Left ventricle myocardium inferior (tissue), 1 donor: ENCODE results near the gene SOBP. TPM values are rescaled to one million over a fixed set of nuclear protein-coding genes. Genes with fewer than 3 reads are reported as not detected.
A peak's percentile ranks its signal among the peaks of the same experiment; 100 is the strongest.

Experiments
- DNase-seq: peaks from one replicate; pipeline ENCODE4 v3.0.0-alpha.2; 2020
- H3K27ac ChIP-seq: fragments of 200-600 bp; replicated peaks from 2 replicates; pipeline ENCODE4 v1.8.0; 2021
- H3K27me3 ChIP-seq: fragments of 200-600 bp; 2 replicates; pipeline ENCODE4 v1.8.0; 2021; ENCODE audit warnings: low read depth
- H3K36me3 ChIP-seq: fragments of 200-600 bp; 2 replicates; pipeline ENCODE4 v1.8.0; 2021
- H3K4me1 ChIP-seq: fragments of 200-600 bp; 2 replicates; pipeline ENCODE4 v1.8.0; 2021
- H3K4me3 ChIP-seq: fragments of 200-600 bp; 2 replicates; pipeline ENCODE4 v1.8.0; 2021; ENCODE audit warnings: mild to moderate bottlenecking, moderate library complexity
- H3K9me3 ChIP-seq: fragments of 200-600 bp; replicated peaks from 2 replicates; pipeline ENCODE4 v1.8.0; 2021
- intact Hi-C: fragments of 100-400 bp; cut with micrococcal nuclease; formaldehyde crosslinking; loops from one replicate; pipeline ENCODE4 v1.11.0; 2022
- total RNA-seq: library from RNA; stranded (reverse); fragmentation: NEBNext Ultra II Directional; extraction: Animal tissue kit (Norgen Biotek cat#: 25700); gene quantifications from one replicate; pipeline ENCODE4 v1.2.1, GENCODE V29; 2021
- TF ChIP-seq, protein P1 (sequence below): fragments of 200-600 bp; IDR thresholded peaks from 2 replicates; pipeline ENCODE4 v1.8.0; 2021; ENCODE audit warnings: antibody characterized with exemption, mild to moderate bottlenecking, borderline replicate concordance
- donor health status: DM: no; HTN: yes; CAD: no; lungs with severe emphysema.

SOBP gene
- total RNA-seq, 1 donor from 2014 or later = 22.9 TPM

DNA sequence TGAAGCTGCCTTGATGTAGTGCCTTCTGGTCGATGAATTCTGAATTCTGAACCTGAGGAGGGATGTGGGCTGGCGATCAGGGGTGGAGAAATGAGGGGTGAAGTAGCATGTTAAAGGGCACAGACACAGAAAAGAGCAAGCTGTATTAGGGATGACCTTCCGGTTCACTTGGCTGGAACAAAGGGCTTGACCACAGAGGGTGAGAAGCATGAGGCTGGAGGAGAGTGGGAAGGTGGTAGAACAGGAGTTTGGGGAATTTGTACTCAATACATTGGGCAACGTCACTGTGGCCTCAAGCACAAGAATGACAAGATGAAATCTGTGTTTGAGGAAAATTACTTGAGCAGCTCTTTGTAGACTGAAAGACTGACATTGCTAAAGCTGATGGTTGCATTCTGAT, 155.8 kb downstream of the SOBP start:
- intact Hi-C loops = no loop called here

DNA sequence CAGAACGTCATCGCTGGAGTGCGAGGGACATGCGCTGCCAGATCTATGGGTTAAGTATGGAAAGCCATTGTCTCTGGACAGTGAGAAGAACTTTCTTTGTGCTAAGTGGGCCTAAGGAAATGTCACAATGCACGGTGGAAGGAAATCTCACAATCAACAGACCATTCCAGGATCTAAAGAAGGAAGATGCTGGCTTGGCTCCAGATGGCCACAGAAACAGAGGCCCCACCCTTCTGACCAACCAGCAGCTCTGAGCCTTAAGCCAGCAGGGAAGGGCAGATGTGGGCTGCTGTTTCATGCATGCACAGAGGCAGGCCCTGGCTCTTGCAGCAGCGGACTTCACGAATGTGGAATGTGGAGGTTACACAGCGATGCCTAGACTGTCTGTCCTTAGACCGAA, 156.3 kb downstream of the SOBP start:
- H3K27ac ChIP-seq = peak overlapping the region; percentile 63
- no peaks in the 10 kb centered on the region for H3K36me3 ChIP-seq
- peaks cover 45% of the 10 kb centered on the region for H3K4me1 ChIP-seq
- H3K9me3 ChIP-seq = no peaks in the 10 kb centered on the region
- TF ChIP-seq, protein P1, sequence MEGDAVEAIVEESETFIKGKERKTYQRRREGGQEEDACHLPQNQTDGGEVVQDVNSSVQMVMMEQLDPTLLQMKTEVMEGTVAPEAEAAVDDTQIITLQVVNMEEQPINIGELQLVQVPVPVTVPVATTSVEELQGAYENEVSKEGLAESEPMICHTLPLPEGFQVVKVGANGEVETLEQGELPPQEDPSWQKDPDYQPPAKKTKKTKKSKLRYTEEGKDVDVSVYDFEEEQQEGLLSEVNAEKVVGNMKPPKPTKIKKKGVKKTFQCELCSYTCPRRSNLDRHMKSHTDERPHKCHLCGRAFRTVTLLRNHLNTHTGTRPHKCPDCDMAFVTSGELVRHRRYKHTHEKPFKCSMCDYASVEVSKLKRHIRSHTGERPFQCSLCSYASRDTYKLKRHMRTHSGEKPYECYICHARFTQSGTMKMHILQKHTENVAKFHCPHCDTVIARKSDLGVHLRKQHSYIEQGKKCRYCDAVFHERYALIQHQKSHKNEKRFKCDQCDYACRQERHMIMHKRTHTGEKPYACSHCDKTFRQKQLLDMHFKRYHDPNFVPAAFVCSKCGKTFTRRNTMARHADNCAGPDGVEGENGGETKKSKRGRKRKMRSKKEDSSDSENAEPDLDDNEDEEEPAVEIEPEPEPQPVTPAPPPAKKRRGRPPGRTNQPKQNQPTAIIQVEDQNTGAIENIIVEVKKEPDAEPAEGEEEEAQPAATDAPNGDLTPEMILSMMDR = no peak
- no peak overlapping the region for H3K4me3 ChIP-seq
- peak; percentile 72 for DNase-seq
- H3K27me3 ChIP-seq = no peaks in the 10 kb centered on the region
- intact Hi-C loops = no loop called here

More for the DNA sequence above, 155.8 kb downstream of the SOBP start:
- TF ChIP-seq, protein P1 = no peak
- H3K27me3 ChIP-seq = no peaks in the 10 kb centered on the region
- no peaks in the 10 kb centered on the region for H3K36me3 ChIP-seq
- H3K4me3 ChIP-seq = no peak overlapping the region
- no peak for DNase-seq
- H3K9me3 ChIP-seq = no peaks in the 10 kb centered on the region
- H3K27ac ChIP-seq = peak overlapping the region; percentile 63
- peaks cover 50% of the 10 kb centered on the region for H3K4me1 ChIP-seq

DNA sequence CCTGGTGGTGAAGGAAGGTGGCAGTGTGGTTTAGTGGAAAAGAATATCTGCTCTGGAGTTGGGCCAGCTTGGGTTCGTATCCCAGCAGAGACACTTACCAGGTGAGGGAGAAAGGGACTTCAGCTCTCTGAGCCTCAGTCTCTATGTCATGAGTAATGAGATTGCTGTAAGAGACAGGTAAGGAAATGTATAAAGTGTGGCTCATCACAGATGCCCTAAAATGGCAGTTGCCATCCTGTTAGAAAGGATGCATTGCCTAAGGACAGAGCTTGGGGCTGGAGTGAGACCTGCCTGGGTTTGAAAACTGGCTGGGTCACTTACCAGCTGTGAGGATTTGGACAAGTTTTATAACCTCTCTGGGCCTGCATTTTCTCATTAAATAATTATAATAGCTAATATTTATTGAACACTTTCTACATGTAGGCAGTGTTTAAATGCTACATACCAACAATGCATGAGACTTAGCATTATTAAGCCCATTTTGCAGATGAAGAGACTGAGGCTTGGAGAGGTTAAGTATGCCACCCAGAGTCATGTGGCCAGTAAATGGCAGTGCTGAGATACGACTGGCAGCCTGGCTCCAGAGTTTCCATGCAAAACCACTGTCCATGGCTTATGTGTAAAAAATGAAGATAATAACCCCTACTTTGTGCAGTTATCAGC, 157.0 kb downstream of the SOBP start:
- Histone ChIP-seq H3K9me3 (peaks cover 5% of the 10 kb centered on the region), H3K36me3 (no peaks in the 10 kb centered on the region), H3K4me3 (no peak overlapping the region), H3K27me3 (no peaks in the 10 kb centered on the region), H3K27ac (peak overlapping the region; percentile 63), H3K4me1 (peaks cover 38% of the 10 kb centered on the region)
- TF ChIP-seq, protein P1 = no peak
- intact Hi-C loops = no loop called here
- DNase-seq = no peak

DNA sequence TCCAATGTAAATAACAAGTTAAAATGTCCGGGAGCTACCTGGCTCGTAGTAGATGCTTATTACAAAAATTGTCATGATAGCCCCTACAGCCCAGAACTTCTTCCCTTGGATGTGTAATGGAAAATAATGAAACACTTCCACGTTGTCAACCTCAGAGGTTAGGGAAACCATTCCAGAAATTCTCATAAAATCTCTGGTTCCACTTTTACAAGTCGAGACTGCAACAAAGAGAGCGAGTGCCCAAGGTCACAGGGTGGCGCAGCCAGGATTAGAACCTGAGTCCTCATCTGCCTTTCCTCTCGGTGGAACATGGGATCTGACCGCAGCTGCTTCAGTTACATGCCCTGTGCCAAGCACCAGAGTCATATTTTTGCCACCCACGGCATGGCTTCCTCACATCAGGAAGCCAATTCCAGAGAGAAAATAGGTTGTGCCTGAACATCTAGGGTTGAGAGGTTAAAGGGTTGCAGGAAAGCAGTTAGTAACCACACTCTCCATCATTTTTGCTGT, 157.6 kb downstream of the SOBP start:
- Histone ChIP-seq H3K27ac (no peak overlapping the region), H3K27me3 (no peaks in the 10 kb centered on the region), H3K36me3 (no peaks in the 10 kb centered on the region), H3K4me3 (no peak overlapping the region), H3K4me1 (peaks cover 36% of the 10 kb centered on the region), H3K9me3 (peaks cover 8% of the 10 kb centered on the region)
- intact Hi-C loops = no loop called here
- TF ChIP-seq, protein P1 = no peak
- DNase-seq = no peak

DNA sequence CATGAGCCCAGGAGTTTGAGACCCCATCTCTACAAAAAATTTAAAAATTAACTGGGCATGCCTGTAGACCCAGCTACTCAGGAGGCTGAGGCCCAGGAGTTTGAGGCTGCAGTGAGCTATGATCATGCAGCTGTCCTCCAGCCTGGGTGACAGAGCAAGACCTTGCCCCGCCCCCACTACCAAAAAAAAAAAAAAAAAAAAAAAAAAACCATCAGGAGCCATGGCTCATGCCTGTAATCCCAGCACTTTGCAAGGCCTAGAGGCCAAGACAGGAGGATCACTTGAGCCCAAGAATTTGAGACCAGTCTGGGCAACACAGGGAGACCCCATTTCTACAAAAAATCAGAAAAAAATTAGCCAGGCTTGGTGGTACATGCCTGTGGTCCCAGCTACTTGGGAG, 159.1 kb downstream of the SOBP start:
- peaks cover 8% of the 10 kb centered on the region for H3K9me3 ChIP-seq
- intact Hi-C loops = no loop called here
- DNase-seq = no peak
- TF ChIP-seq, protein P1 = no peak
- no peaks in the 10 kb centered on the region for H3K36me3 ChIP-seq
- no peak overlapping the region for H3K27ac ChIP-seq
- peaks cover 41% of the 10 kb centered on the region for H3K4me1 ChIP-seq
- H3K4me3 ChIP-seq = no peak overlapping the region
- H3K27me3 ChIP-seq = no peaks in the 10 kb centered on the region
